GM19463 (cell line): ENCODE results near the gene C21orf58.
"Not testable (repeated sequence)": the region's sequence is repeated elsewhere in the genome, so short reads cannot be mapped to it uniquely, and the experiment has no call there.

ENCODE experiments used
- ATAC-seq: cut with Tn5 transposase; IDR thresholded peaks from one replicate; pipeline ENCODE4 v1.9.1; 2021; ENCODE audit warnings: mild to moderate bottlenecking, moderate library complexity; ENCODE audit not compliant: unreplicated experiment

The C21orf58 gene

GRCh38 chr21:46325073-46325912 lies 1.6 kb upstream of the C21orf58 start:
- no peak for ATAC-seq

- peak; percentile 54 for ATAC-seq
Measured at GRCh38 chr21:46324390-46325072, 861 bp upstream of the C21orf58 start.

GRCh38 chr21:46323227-46323709 lies 402 bp downstream of the C21orf58 start:
- no peak for ATAC-seq

GRCh38 chr21:46322351-46323226 lies 1.1 kb downstream of the C21orf58 start:
- ATAC-seq, result no peak

GRCh38 chr21:46320331-46320801 lies 3.3 kb downstream of the C21orf58 start:
- ATAC-seq, result no peak

GRCh38 chr21:46319186-46319585 lies 4.5 kb downstream of the C21orf58 start:
- ATAC-seq, result no peak

- ATAC-seq, result no peak
Measured at GRCh38 chr21:46318464-46318845, 5.2 kb downstream of the C21orf58 start.

GRCh38 chr21:46317710-46318463 lies 5.8 kb downstream of the C21orf58 start:
- no peak for ATAC-seq

GRCh38 chr21:46316708-46317324 lies 6.9 kb downstream of the C21orf58 start:
- ATAC-seq, result no peak

GRCh38 chr21:46314441-46315020 lies 9.1 kb downstream of the C21orf58 start:
- ATAC-seq, result no peak

GRCh38 chr21:46312949-46313348 lies 10.7 kb downstream of the C21orf58 start:
- no peak for ATAC-seq

- ATAC-seq, result no peak
Measured at GRCh38 chr21:46311568-46311967, 12.1 kb downstream of the C21orf58 start.

- ATAC-seq, result not testable (repeated sequence)
Measured at GRCh38 chr21:46310260-46310659, 13.4 kb downstream of the C21orf58 start.

- no peak for ATAC-seq
Measured at GRCh38 chr21:46308431-46308830, 15.2 kb downstream of the C21orf58 start.

GRCh38 chr21:46307625-46308024 lies 16.0 kb downstream of the C21orf58 start:
- no peak for ATAC-seq

- ATAC-seq, result no peak
Measured at GRCh38 chr21:46304955-46305354, 18.7 kb downstream of the C21orf58 start.

- no peak for ATAC-seq
Measured at GRCh38 chr21:46304437-46304836, 19.2 kb downstream of the C21orf58 start.

GRCh38 chr21:46301759-46302158 lies 21.9 kb downstream of the C21orf58 start:
- no peak for ATAC-seq

- ATAC-seq, result no peak
Measured at GRCh38 chr21:46299167-46299566, 24.5 kb downstream of the C21orf58 start.
